OCI-LY1 (cell line): Measurements from ENCODE around the gene ZNF770.

Source experiments
- H2AFZ ChIP-seq: fragments of 200-600 bp; sonication (generic), shearing (Covaris generic); 2 replicates; pipeline ENCODE4 v1.6.0; 2014; ENCODE audit warnings: antibody characterized with exemption, mild to moderate bottlenecking, low read length
- H3F3A ChIP-seq: fragments of 200-600 bp; sonication (generic), shearing (Covaris generic); 2 replicates; pipeline ENCODE4 v1.6.0; 2014; ENCODE audit warnings: mild to moderate bottlenecking, antibody characterized with exemption, low read length, moderate library complexity; ENCODE audit not compliant: insufficient read depth
- H3K27ac ChIP-seq: fragments of 200-600 bp; sonication (generic); 2 replicates; pipeline ENCODE4 v1.5.1; 2014; ENCODE audit warnings: low read length, mixed run types, mild to moderate bottlenecking, low read depth; ENCODE audit not compliant: poor library complexity, severe bottlenecking
- H3K27me3 ChIP-seq: fragments of 200-600 bp; sonication (generic); 2 replicates; pipeline ENCODE4 v1.6.0; 2014; ENCODE audit warnings: antibody characterized with exemption, mild to moderate bottlenecking, low read length, moderate library complexity; ENCODE audit not compliant: insufficient read depth
- H3K36me3 ChIP-seq: fragments of 200-600 bp; sonication (generic); 2 replicates; pipeline ENCODE4 v1.6.1; 2014; ENCODE audit warnings: mild to moderate bottlenecking, antibody characterized with exemption, low read length, moderate library complexity, mixed read lengths; ENCODE audit not compliant: insufficient read depth
- H3K4me1 ChIP-seq: fragments of 200-600 bp; sonication (generic); 2 replicates; pipeline ENCODE4 v1.5.1; 2014; ENCODE audit warnings: mild to moderate bottlenecking, low read length, moderate library complexity; ENCODE audit not compliant: insufficient read depth, severe bottlenecking
- H3K4me2 ChIP-seq: fragments of 200-600 bp; sonication (generic), shearing (Covaris generic); 2 replicates; pipeline ENCODE4 v1.6.1; 2014; ENCODE audit warnings: low read length
- H3K4me3 ChIP-seq: fragments of 200-600 bp; sonication (generic); 2 replicates; pipeline ENCODE4 v1.5.1; 2014; ENCODE audit warnings: low read length, low read depth, mild to moderate bottlenecking, mixed read lengths; ENCODE audit not compliant: poor library complexity, severe bottlenecking
- H3K79me2 ChIP-seq: fragments of 200-600 bp; shearing (Covaris generic); 2 replicates; pipeline ENCODE4 v1.6.1; 2016; ENCODE audit warnings: mixed run types, low read length, mixed read lengths; ENCODE audit not compliant: insufficient read depth
- H3K9ac ChIP-seq: fragments of 200-600 bp; sonication (generic), shearing (Covaris generic); 2 replicates; pipeline ENCODE4 v1.6.1; 2014; ENCODE audit warnings: mild to moderate bottlenecking, low read length, mixed read lengths
- H3K9me2 ChIP-seq: fragments of 200-600 bp; sonication (generic), shearing (Covaris generic); 2 replicates; pipeline ENCODE4 v1.6.1; 2014; ENCODE audit warnings: low read depth, mild to moderate bottlenecking, low read length, mixed read lengths
- H3K9me3 ChIP-seq: fragments of 200-600 bp; shearing (Covaris generic); 2 replicates; pipeline ENCODE4 v1.6.1; 2014; ENCODE audit warnings: low read length, mixed read lengths
- H4K20me1 ChIP-seq: fragments of 200-600 bp; sonication (generic), shearing (Covaris generic); 2 replicates; pipeline ENCODE4 v1.6.0; 2016; ENCODE audit warnings: mild to moderate bottlenecking, low read length; ENCODE audit not compliant: insufficient read depth
- EZH2 ChIP-seq: fragments of 200-600 bp; sonication (generic), shearing (Covaris generic); IDR thresholded peaks from 2 replicates; pipeline ENCODE4 v1.8.0; 2017; ENCODE audit warnings: borderline replicate concordance, mixed run types, mild to moderate bottlenecking, antibody characterized with exemption, low read length, moderate library complexity, mixed read lengths
- TF ChIP-seq, protein P1 (sequence below): fragments of 200-600 bp; sonication (generic), shearing (Covaris generic); IDR thresholded peaks from 2 replicates; pipeline ENCODE4 v1.5.1; 2017; ENCODE audit warnings: mild to moderate bottlenecking, antibody characterized with exemption, low read length, moderate library complexity, mixed read lengths

The ZNF770 gene

DNA sequence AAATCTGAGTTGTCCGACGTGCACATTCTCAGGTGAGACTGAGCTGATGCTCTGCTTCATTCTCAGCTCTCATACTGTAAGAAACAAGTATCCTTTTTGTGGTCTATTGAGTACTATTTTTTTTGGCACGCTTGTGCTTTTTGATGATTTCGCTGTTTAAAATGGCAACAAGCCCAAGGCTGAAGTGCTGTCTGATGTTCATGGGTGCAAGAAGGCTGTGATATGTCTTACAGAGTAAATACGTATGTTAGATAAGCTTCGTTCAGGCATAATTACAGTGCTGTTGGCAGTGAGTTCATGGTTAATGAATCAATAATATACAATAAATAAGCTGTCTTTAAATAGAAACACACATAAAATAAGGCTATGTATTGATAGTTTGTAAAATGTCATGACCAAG, 45.7 kb downstream of the ZNF770 start:
- Histone ChIP-seq H3K9ac (no peak overlapping the region), H2AFZ (no peak overlapping the region), H3K79me2 (no peaks in the 10 kb centered on the region), H3K4me3 (no peak overlapping the region), H3K4me1 (no peaks in the 10 kb centered on the region), H3K9me3 (no peaks in the 10 kb centered on the region), H3K27me3 (no peaks in the 10 kb centered on the region), H4K20me1 (no peaks in the 10 kb centered on the region), H3F3A (no peaks in the 10 kb centered on the region), H3K9me2 (no peaks in the 10 kb centered on the region), H3K36me3 (peaks cover 43% of the 10 kb centered on the region), H3K4me2 (no peak overlapping the region), H3K27ac (no peak overlapping the region)
- TF ChIP-seq, protein P1, sequence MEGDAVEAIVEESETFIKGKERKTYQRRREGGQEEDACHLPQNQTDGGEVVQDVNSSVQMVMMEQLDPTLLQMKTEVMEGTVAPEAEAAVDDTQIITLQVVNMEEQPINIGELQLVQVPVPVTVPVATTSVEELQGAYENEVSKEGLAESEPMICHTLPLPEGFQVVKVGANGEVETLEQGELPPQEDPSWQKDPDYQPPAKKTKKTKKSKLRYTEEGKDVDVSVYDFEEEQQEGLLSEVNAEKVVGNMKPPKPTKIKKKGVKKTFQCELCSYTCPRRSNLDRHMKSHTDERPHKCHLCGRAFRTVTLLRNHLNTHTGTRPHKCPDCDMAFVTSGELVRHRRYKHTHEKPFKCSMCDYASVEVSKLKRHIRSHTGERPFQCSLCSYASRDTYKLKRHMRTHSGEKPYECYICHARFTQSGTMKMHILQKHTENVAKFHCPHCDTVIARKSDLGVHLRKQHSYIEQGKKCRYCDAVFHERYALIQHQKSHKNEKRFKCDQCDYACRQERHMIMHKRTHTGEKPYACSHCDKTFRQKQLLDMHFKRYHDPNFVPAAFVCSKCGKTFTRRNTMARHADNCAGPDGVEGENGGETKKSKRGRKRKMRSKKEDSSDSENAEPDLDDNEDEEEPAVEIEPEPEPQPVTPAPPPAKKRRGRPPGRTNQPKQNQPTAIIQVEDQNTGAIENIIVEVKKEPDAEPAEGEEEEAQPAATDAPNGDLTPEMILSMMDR, result no peak

DNA sequence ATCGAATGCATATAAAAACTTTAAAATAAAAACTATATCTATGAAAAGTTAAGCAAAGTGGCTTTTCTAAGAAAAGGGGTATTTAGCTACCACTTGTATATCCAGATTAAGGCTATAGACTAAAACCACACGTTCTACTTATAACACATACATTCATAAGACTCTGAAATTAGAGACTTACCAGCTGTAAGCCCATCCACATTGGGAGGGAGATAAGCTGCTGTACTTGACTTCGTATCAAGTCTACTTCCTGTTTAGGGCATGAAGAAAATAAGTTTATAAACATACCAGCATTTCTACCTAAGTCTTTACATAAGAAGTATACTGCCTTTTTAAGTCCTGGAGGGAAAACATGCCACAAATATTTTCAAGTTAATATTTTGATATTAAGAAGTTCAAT, 46.3 kb downstream of the ZNF770 start:
- TF ChIP-seq EZH2, result no peak
- TF ChIP-seq, protein P1, result no peak
- Histone ChIP-seq H3K27me3 (no peaks in the 10 kb centered on the region), H3K9me3 (no peaks in the 10 kb centered on the region), H3K36me3 (peaks cover 46% of the 10 kb centered on the region), H3K4me1 (no peaks in the 10 kb centered on the region), H4K20me1 (no peaks in the 10 kb centered on the region), H3K4me3 (no peak overlapping the region), H3K79me2 (no peaks in the 10 kb centered on the region), H3K4me2 (no peak overlapping the region), H3K27ac (no peak overlapping the region), H2AFZ (no peak overlapping the region), H3K9me2 (no peaks in the 10 kb centered on the region), H3K9ac (no peak overlapping the region), H3F3A (no peaks in the 10 kb centered on the region)

DNA sequence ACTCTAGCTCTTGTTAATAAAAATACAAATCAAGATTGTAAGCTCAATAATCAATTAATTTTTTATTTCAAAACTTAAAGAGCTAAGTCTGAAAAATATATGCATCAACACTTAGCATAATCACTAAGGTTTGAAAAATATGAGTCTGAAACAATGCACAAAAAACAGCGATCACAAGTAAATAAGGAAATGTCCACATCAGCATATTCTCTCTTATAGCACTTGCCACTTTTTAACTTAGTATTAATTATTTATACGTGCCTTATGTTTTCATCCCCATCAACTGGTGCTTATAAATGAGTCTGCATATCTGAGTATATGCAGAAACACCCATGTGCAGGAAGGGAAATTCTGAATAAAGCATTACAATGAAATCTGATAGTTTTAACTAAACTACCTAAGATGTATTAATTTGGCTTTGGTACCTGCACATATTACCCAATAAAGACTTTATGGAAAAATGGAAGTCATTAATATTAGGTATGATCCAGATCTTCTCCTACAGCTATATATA, 46.8 kb downstream of the ZNF770 start:
- peaks cover 50% of the 10 kb centered on the region for H3K36me3 ChIP-seq
- no peaks in the 10 kb centered on the region for H3K4me1 ChIP-seq
- no peak overlapping the region for H3K27ac ChIP-seq
- no peaks in the 10 kb centered on the region for H3F3A ChIP-seq
- no peak overlapping the region for H3K4me2 ChIP-seq
- H3K27me3 ChIP-seq, result no peaks in the 10 kb centered on the region
- H3K9ac ChIP-seq, result no peak overlapping the region
- no peak overlapping the region for H2AFZ ChIP-seq
- H3K4me3 ChIP-seq, result no peak overlapping the region
- TF ChIP-seq, protein P1, result no peak
- no peak for TF ChIP-seq EZH2
- no peaks in the 10 kb centered on the region for H3K79me2 ChIP-seq
- no peaks in the 10 kb centered on the region for H3K9me2 ChIP-seq
- no peaks in the 10 kb centered on the region for H4K20me1 ChIP-seq
- no peaks in the 10 kb centered on the region for H3K9me3 ChIP-seq
